Measurements from ENCODE around the gene EEF1A2. TPM values are rescaled to one million over a fixed set of nuclear protein-coding genes. Genes with fewer than 3 reads are reported as not detected.
A peak's percentile ranks its signal among the peaks of the same experiment; 100 is the strongest.
"Not testable (repeated sequence)": the region's sequence is repeated elsewhere in the genome, so short reads cannot be mapped to it uniquely, and the experiment has no call there.

The EEF1A2 gene
- total RNA-seq, 2 experiments from 2014 or later: 0.27 TPM; not detected in 1

- no peak overlapping the region for H3K27ac Mint-ChIP-seq
- peaks cover 52% of the 10 kb centered on the region for H3K27me3 Mint-ChIP-seq
- H3K36me3 Mint-ChIP-seq: no peaks in the 10 kb centered on the region
- peaks cover 1% of the 10 kb centered on the region for H3K4me1 Mint-ChIP-seq
- no peak for DNase-seq
- no peaks in the 10 kb centered on the region for H3K9me3 Mint-ChIP-seq
- H3K4me3 Mint-ChIP-seq: no peak overlapping the region
Measured at GRCh38 chr20:63481503-63481902, 17.4 kb downstream of the EEF1A2 start.

DNA sequence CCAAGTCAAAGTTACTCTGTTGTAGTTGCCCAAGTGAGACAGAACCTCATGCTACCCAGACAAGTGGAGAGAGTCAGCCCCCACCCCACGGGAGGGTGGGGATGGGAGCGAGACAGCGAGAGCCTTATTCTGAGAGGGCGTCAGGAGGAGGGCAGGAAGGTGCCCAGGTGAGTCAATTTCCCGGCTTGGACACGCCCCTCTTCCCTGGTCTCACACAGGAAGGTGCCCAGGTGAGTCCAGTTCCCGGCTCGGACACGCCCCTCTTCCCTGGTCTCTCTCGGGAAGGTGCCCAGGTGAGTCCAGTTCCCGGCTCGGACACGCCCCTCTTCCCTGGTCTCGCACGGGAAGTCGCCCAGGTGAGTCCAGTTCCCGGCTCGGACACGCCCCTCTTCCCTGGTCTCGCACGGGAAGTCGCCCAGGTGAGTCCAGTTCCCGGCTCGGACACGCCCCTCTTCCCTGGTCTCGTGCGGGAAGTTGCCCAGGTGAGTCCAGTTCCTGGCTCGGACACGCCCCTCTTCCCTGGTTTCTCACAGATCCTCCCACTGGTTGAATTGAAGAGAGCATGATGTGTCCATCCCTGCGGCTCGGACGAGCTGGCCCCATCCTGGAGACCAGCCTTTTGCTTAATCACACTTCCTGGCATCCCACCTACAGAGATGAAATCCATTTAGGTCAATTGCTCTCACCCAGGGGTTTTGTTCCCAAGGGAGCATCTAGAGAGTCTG lies 19.0 kb downstream of the EEF1A2 start:
- not testable (repeated sequence) for H3K27ac Mint-ChIP-seq, H3K36me3 Mint-ChIP-seq, H3K4me1 Mint-ChIP-seq, DNase-seq, H3K9me3 Mint-ChIP-seq, H3K4me3 Mint-ChIP-seq
- H3K27me3 Mint-ChIP-seq: peaks cover 64% of the 10 kb centered on the region

DNA sequence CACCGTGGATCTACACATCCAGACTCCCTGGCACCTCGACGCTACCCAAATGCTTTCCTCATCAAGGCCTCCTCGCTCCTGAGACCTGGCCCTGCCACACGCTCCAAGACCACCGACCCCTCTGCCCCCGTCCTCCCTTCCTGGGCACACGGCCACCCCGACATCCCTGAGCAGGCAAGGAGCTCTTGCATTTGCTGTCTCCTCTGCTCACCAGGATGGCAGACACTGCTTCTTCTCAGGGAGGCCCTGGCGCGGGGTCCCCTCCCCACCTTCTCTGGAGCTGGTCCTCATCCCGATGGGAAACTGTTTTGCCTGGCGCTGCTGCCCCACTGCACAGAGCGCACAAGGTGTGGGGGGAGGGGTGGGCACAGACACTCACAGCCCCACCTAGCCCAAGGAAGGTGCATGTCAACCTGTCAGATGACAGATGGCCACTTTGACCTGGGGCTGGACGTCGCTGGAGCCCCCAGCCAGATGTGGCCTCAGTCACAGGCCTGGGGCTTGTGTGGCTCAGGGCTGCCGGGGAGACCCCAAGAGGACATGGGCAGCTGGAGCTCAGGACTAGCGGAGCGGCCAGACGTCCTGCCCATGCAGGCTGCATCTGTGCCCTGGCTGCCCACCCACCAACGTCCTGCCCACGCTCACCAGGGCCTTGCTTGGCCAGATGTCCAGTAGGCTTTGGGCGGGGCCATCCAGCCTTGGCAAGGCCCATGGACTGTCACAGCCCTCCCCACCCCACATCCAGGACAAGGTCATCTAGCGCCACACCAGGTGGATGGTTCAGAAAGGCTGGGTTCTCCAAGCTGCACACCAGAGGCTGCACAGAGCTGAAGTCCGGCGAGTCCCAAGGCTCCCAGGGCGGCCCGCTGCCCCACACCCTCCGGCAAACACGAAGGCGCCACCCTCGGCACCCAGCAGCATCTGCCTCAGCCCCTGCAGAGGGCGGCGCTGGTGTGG lies 20.3 kb downstream of the EEF1A2 start:
- DNase-seq: no peak
- Mint-ChIP-seq H3K36me3 (no peaks in the 10 kb centered on the region), H3K4me3 (no peak overlapping the region), H3K27me3 (peaks cover 73% of the 10 kb centered on the region), H3K9me3 (no peaks in the 10 kb centered on the region), H3K4me1 (peaks cover 4% of the 10 kb centered on the region), H3K27ac (no peak overlapping the region)

DNA sequence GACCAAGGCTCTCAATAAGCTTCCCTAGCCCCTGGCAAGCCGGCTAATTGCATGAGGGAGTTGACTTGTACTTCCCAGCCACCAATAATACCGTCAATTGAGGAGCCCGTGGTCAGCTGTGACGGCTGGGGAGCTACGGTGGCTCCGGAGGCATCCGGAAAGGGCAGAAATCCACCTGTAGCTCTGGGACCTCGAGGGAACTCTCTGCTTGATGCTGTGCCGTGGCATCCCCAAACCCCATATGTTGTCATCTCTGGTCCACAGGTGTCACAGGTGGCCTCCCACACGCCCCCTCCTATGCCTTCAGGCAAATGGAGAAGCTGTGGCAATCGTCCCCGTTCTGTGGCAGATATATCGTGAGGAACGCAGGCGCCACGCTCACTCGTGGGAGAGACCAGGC lies 20.9 kb downstream of the EEF1A2 start:
- Mint-ChIP-seq H3K9me3 (no peaks in the 10 kb centered on the region), H3K27me3 (peaks cover 78% of the 10 kb centered on the region), H3K4me3 (no peak overlapping the region), H3K36me3 (no peaks in the 10 kb centered on the region), H3K4me1 (peaks cover 5% of the 10 kb centered on the region), H3K27ac (no peak overlapping the region)
- no peak for DNase-seq

DNA sequence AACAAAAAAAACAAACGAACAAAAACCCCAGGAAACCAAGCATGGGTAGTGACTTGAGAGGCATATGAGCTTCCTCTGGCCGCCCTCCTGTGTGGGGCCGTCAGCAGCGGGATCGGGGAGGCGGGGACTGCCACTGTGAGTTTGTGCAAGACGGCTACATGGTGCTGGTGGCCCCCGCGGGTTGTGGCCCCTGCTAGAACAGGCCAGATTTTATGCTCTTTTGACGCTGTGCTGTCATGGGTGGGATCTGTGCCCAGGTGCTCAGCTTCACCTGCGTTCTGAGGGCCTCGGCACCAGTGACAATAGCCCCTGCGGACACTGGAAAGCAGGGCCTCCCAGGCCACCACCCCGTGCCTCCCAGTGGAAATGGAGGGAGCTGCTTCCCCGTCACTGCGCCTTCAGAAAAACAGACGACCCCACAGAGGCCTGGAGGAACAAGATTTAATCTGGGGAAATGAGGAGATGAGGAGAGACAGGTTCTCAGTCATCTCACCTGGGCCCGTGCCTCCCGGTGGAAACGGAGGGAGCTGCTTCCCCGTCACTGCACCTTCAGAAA lies 21.7 kb downstream of the EEF1A2 start:
- Mint-ChIP-seq H3K27ac (no peak overlapping the region), H3K36me3 (no peaks in the 10 kb centered on the region), H3K4me3 (no peak overlapping the region), H3K4me1 (peaks cover 4% of the 10 kb centered on the region), H3K27me3 (peaks cover 72% of the 10 kb centered on the region), H3K9me3 (no peaks in the 10 kb centered on the region)
- no peak for DNase-seq

GRCh38 chr20:63475209-63475608 lies 23.7 kb downstream of the EEF1A2 start:
- peaks cover 73% of the 10 kb centered on the region for H3K27me3 Mint-ChIP-seq
- H3K4me3 Mint-ChIP-seq: no peak overlapping the region
- H3K36me3 Mint-ChIP-seq: no peaks in the 10 kb centered on the region
- DNase-seq: peak; percentile 22
- H3K27ac Mint-ChIP-seq: no peak overlapping the region
- peaks cover 4% of the 10 kb centered on the region for H3K4me1 Mint-ChIP-seq
- no peaks in the 10 kb centered on the region for H3K9me3 Mint-ChIP-seq

DNA sequence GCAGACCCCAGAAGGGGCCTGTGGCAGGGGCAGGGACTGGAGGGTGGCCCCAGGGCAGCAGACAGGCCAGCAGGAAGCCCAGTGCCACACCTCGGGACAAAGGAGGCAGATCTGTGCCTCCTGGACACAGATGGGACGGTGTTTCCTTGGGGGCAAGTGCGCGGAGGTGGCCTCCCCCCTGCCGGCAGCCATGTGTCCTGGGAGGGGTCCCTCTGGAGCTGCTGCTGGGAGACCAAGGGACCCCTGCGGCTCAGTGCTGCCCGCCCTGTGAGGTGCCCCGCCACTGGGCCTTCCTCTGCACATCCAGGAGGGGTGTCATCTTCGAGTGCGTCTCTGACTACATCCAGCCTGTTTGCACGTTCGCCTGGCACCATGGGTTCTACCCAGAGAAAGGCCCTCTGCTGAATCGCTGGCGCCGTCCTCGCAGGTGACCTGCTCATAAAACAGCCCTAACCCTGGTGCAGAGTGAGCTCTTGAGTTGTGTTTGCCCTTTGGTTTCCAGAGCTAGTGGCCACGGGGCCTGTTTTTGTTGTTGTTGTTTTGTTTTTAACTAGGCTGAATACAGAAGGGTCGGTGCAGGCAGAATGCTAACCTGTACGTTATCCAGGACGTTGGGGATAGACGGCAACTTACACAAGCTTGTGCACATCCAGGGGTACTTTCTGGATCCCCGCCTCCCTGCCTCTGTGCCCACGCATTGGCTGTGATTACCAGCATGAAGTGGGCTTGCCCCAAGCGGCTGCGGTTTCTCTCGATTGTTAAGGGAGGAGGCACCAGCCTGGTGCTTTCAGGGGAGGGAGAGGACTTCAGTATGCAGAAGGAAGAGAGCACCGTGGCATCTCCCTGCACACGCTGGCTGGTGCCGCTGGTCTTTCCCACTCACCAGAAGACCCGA lies 25.1 kb downstream of the EEF1A2 start:
- Mint-ChIP-seq H3K9me3 (no peaks in the 10 kb centered on the region), H3K27me3 (peaks cover 73% of the 10 kb centered on the region), H3K27ac (no peak overlapping the region), H3K36me3 (no peaks in the 10 kb centered on the region), H3K4me3 (no peak overlapping the region), H3K4me1 (peaks cover 4% of the 10 kb centered on the region)
- no peak for DNase-seq

GRCh38 chr20:63472862-63473390 lies 26.0 kb downstream of the EEF1A2 start:
- Mint-ChIP-seq H3K27ac (no peak overlapping the region), H3K4me3 (no peak overlapping the region), H3K9me3 (no peaks in the 10 kb centered on the region), H3K36me3 (no peaks in the 10 kb centered on the region), H3K27me3 (peaks cover 65% of the 10 kb centered on the region), H3K4me1 (peaks cover 4% of the 10 kb centered on the region)
- DNase-seq: no peak

- Mint-ChIP-seq H3K4me3 (no peak within 1 kb of the TSS), H3K27me3 (peaks cover 62% of the 10 kb centered on the region), H3K27ac (no peak within 1 kb of the TSS), H3K9me3 (no peaks in the 10 kb centered on the region), H3K4me1 (peaks cover 4% of the 10 kb centered on the region), H3K36me3 (no peaks in the 10 kb centered on the region)
- DNase-seq: no peak
Measured at GRCh38 chr20:63471981-63472831, 26.7 kb downstream of the EEF1A2 start, which contains the start of gene KCNQ2. TSS of gene KCNQ2 (minus strand) at chr20:63472655. CDS start at chr20:63472463, 192 bp downstream.

DNA sequence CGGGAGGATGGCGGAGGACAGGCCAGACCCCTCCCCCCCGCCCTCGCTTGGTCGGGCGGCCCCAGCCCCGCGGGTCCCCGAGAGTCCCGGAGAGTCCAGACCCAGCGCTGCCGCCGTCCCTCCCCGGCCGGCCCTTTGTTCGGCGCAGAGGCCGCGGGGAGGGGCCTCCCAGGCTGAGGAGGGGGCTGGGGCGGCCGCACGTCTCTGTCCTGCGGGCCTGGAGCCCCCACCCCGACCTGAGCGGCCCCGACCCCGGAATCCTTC lies 27.2 kb downstream of the EEF1A2 start:
- Mint-ChIP-seq H3K9me3 (no peaks in the 10 kb centered on the region), H3K4me3 (no peak overlapping the region), H3K36me3 (no peaks in the 10 kb centered on the region), H3K27ac (no peak overlapping the region), H3K27me3 (peaks cover 59% of the 10 kb centered on the region), H3K4me1 (peaks cover 4% of the 10 kb centered on the region)
- no peak for DNase-seq

DNA sequence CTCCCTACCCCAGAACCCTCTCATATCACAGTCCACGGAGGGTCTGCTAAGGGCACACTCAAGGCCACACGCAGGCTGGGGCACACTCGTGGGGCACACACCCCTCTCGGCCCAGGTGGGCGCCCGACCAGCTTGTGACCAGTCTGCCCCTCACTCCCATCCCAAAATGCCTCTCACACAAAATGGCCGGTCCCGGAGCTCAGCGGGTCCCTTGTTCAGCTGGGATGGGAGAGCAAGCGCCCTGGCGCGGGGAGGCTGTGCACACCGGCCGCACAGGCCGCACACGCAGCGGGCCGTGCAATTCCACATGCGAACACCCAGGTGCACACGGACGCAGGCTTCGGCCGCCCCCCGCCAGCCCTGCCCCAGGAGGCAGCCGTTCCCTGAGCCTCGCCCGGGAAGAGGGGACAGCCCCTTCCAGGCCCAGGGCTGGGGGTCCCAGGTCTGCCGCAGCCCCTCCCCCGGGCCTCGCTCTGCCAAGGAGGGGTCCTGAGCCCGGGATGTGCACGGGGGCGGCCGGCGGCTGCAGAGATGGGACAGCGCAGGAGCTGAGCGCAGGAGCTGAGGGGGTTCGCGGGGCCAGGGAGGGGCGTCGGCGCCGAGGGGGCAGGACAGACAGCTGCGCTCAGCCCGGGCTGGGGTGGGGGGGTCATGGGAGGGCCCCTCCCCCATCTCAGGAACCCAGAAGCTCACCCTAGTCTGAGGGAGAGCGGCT lies 27.7 kb downstream of the EEF1A2 start:
- DNase-seq: no peak
- peaks cover 4% of the 10 kb centered on the region for H3K4me1 Mint-ChIP-seq
- H3K27ac Mint-ChIP-seq: no peak overlapping the region
- peaks cover 55% of the 10 kb centered on the region for H3K27me3 Mint-ChIP-seq
- H3K9me3 Mint-ChIP-seq: no peaks in the 10 kb centered on the region
- no peaks in the 10 kb centered on the region for H3K36me3 Mint-ChIP-seq
- no peak overlapping the region for H3K4me3 Mint-ChIP-seq

GRCh38 chr20:63470410-63470809 lies 28.5 kb downstream of the EEF1A2 start:
- no peak overlapping the region for H3K4me3 Mint-ChIP-seq

GRCh38 chr20:63469713-63470101 lies 29.2 kb downstream of the EEF1A2 start:
- Mint-ChIP-seq H3K4me3 (no peak overlapping the region), H3K27me3 (peaks cover 49% of the 10 kb centered on the region), H3K36me3 (no peaks in the 10 kb centered on the region)

More at GRCh38 chr20:63470410-63470809, 28.5 kb downstream of the EEF1A2 start:
- Mint-ChIP-seq H3K27ac (no peak overlapping the region), H3K27me3 (peaks cover 50% of the 10 kb centered on the region), H3K4me1 (peaks cover 4% of the 10 kb centered on the region), H3K36me3 (no peaks in the 10 kb centered on the region), H3K9me3 (no peaks in the 10 kb centered on the region)
- DNase-seq: no peak

More at GRCh38 chr20:63469713-63470101, 29.2 kb downstream of the EEF1A2 start:
- no peaks in the 10 kb centered on the region for H3K9me3 Mint-ChIP-seq
- DNase-seq: no peak
- no peak overlapping the region for H3K27ac Mint-ChIP-seq
- peaks cover 4% of the 10 kb centered on the region for H3K4me1 Mint-ChIP-seq

All from activated naive CD8-positive, alpha-beta T cell treated with anti-CD3 and anti-CD28 coated beads for 36 hours (primary cell).